OCI-LY7 (cell line): Measurements from ENCODE around the gene DPEP2NB. TPM values are rescaled to one million over a fixed set of nuclear protein-coding genes. Genes with fewer than 3 reads are reported as not detected.
A peak's percentile ranks its signal among the peaks of the same experiment; 100 is the strongest.

Source experiments
- BruUV-seq: library from RNA; stranded (reverse); fragments of 400-500 nt; replicated peaks from 2 replicates; lab custom pipeline; 2021; lab: Mats Ljungman, UMichigan
- CTCF ChIA-PET: fragments of 300-600 bp; sonication (Branson Sonifier 250); formaldehyde crosslinking; loops from one replicate; lab custom pipeline; 2022; ENCODE audit warnings: antibody characterized with exemption; ENCODE audit not compliant: unreplicated experiment; lab: Charles Lee
- POLR2A ChIA-PET: fragments of 300-600 bp; sonication (Branson Sonifier 250); formaldehyde crosslinking; loops from one replicate; lab custom pipeline; 2022; ENCODE audit warnings: antibody characterized with exemption; lab: Charles Lee
- DNase-seq: peaks from one replicate; pipeline ENCODE4 v3.0.0-alpha.2; 2015; ENCODE audit warnings: low spot score
- H2AFZ ChIP-seq: fragments of 200-600 bp; sonication (generic), shearing (Covaris generic); 2 replicates; pipeline ENCODE4 v1.6.1; 2014; ENCODE audit warnings: mild to moderate bottlenecking, antibody characterized with exemption, low read length, moderate library complexity
- H3K27ac ChIP-seq: fragments of 200-600 bp; sonication (generic); 2 replicates; pipeline ENCODE4 v1.5.1; 2014; ENCODE audit warnings: mixed run types, low read depth, mild to moderate bottlenecking, moderate library complexity, low read length, inconsistent platforms; ENCODE audit not compliant: poor library complexity, severe bottlenecking
- H3K36me3 ChIP-seq: fragments of 200-600 bp; sonication (generic); 2 replicates; pipeline ENCODE4 v1.6.1; 2014; ENCODE audit warnings: mild to moderate bottlenecking, antibody characterized with exemption, low read length, moderate library complexity, mixed read lengths; ENCODE audit not compliant: insufficient read depth
- H3K4me1 ChIP-seq: fragments of 200-600 bp; sonication (generic); 2 replicates; pipeline ENCODE4 v1.5.1; 2014; ENCODE audit warnings: mild to moderate bottlenecking, low read length; ENCODE audit not compliant: insufficient read depth, poor library complexity, severe bottlenecking
- H3K4me2 ChIP-seq: fragments of 200-600 bp; sonication (generic); 2 replicates; pipeline ENCODE4 v1.6.1; 2014; ENCODE audit warnings: mild to moderate bottlenecking, low read length
- H3K4me3 ChIP-seq: fragments of 200-600 bp; sonication (generic); 2 replicates; pipeline ENCODE4 v1.5.1; 2014; ENCODE audit warnings: mild to moderate bottlenecking, low read depth, low read length; ENCODE audit not compliant: poor library complexity, severe bottlenecking
- H3K79me2 ChIP-seq: fragments of 200-600 bp; sonication (generic); 2 replicates; pipeline ENCODE4 v1.6.1; 2016; ENCODE audit warnings: low read depth, mild to moderate bottlenecking, low read length, moderate library complexity, mixed read lengths; ENCODE audit not compliant: insufficient read depth
- H3K9me2 ChIP-seq: fragments of 200-600 bp; sonication (generic); 2 replicates; pipeline ENCODE4 v1.6.1; 2016; ENCODE audit warnings: mild to moderate bottlenecking, low read length, mixed read lengths; ENCODE audit not compliant: insufficient read depth
- H3K9me3 ChIP-seq: fragments of 200-600 bp; sonication (generic); 2 replicates; pipeline ENCODE4 v1.6.1; 2014; ENCODE audit warnings: mild to moderate bottlenecking, mixed run types, low read length, mixed read lengths
- H4K20me1 ChIP-seq: fragments of 200-600 bp; sonication (generic); 2 replicates; pipeline ENCODE4 v1.6.1; 2014; ENCODE audit warnings: mild to moderate bottlenecking, antibody characterized with exemption, low read length, moderate library complexity, mixed read lengths; ENCODE audit not compliant: insufficient read depth
- EZH2phosphoT487 ChIP-seq: fragments of 200-600 bp; sonication (generic); IDR thresholded peaks from 2 replicates; pipeline ENCODE4 v1.6.1; 2018; ENCODE audit warnings: low read depth, borderline replicate concordance, mild to moderate bottlenecking, mixed run types, antibody characterized with exemption, low read length, moderate library complexity, mixed read lengths
- intact Hi-C: fragments of 100-400 bp; cut with micrococcal nuclease; formaldehyde crosslinking; loops from one replicate; pipeline ENCODE4 v1.10.0; 2022; ENCODE audit not compliant: unreplicated experiment
- total RNA-seq, 2 experiments: library from RNA; depleted of rRNA in 1 of 2; stranded (reverse); fragments of >200 nt in 1 of 2; shearing (Covaris generic) in 1 of 2; gene quantifications; 2 replicates each; pipeline ENCODE4 v1.2.3, GENCODE V29; 2014 to 2022
- TF ChIP-seq, protein P1 (sequence below): fragments of 200-600 bp; sonication (generic); conservative IDR thresholded peaks from 2 replicates; pipeline ENCODE4 v1.5.1; 2014; ENCODE audit warnings: mild to moderate bottlenecking, antibody characterized with exemption, low read length, moderate library complexity, mixed read lengths

Gene DPEP2NB
- total RNA-seq, 2 experiments from 2014 or later = not detected

DNA sequence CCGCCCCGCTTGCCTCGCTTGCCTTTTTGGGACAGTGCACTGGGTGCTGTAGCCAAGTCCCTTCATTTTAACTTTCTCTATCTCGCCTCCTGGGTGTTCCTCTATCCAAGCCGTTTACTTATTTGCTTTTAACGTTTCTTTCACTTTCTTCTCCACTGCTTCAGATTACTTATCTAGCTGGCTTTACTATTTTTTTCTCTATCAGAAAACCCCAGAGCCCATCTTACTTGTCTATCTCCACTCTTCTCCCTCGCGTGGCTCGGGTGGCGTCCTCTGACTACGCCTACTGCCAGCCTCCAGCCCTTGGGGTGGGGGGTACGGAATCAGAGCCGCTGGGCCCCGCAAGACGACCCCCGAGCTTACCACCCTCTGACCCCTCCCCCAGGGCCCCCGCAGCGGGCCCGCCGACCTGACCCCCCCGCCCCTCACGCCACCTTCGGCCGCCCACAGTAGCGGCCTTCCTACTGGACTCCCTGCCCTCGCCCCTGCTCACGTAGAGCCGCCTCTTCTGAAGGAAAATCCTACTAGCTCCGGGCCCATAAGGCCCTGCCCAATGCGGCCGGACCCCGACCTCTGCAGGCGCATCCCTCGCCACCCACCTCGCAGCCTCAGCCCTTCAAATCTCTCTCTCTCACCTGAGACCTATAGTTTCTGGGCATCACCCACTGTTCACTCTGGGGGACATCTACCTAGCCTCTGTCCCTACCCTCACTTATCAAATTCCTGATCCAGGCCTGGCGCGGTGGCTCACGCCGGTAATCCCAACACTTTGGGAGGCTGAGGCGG is 46.3 kb downstream of the DPEP2NB start:
- H2AFZ ChIP-seq = peak overlapping the region; percentile 85; the same call in 1 of the 2 replicates
- BruUV-seq = no TSS peak
- ChIA-PET CTCF (no interaction called here), POLR2A (interaction anchor here (0.9 kb wide), 1 partner anchor 53 kb away, joined by 3 read pairs; the partner anchor contains the start of genes DDX28 and DUS2)
- H3K9me2 ChIP-seq = no peaks in the 10 kb centered on the region
- TF ChIP-seq, protein P1, sequence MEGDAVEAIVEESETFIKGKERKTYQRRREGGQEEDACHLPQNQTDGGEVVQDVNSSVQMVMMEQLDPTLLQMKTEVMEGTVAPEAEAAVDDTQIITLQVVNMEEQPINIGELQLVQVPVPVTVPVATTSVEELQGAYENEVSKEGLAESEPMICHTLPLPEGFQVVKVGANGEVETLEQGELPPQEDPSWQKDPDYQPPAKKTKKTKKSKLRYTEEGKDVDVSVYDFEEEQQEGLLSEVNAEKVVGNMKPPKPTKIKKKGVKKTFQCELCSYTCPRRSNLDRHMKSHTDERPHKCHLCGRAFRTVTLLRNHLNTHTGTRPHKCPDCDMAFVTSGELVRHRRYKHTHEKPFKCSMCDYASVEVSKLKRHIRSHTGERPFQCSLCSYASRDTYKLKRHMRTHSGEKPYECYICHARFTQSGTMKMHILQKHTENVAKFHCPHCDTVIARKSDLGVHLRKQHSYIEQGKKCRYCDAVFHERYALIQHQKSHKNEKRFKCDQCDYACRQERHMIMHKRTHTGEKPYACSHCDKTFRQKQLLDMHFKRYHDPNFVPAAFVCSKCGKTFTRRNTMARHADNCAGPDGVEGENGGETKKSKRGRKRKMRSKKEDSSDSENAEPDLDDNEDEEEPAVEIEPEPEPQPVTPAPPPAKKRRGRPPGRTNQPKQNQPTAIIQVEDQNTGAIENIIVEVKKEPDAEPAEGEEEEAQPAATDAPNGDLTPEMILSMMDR = no peak
- no peak for TF ChIP-seq EZH2phosphoT487
- no peak overlapping the region for H3K27ac ChIP-seq
- no peaks in the 10 kb centered on the region for H4K20me1 ChIP-seq
- peak overlapping the region; percentile 84 for H3K4me2 ChIP-seq
- no peaks in the 10 kb centered on the region for H3K9me3 ChIP-seq
- no peaks in the 10 kb centered on the region for H3K79me2 ChIP-seq
- H3K4me1 ChIP-seq = peaks cover 34% of the 10 kb centered on the region
- H3K36me3 ChIP-seq = no peaks in the 10 kb centered on the region
- DNase-seq = no peak
- intact Hi-C loops = loop anchor here (2.0 kb wide), 1 partner anchor 71 kb away; no protein-coding TSS in a partner anchor
- H3K4me3 ChIP-seq = peak overlapping the region; percentile 86

DNA sequence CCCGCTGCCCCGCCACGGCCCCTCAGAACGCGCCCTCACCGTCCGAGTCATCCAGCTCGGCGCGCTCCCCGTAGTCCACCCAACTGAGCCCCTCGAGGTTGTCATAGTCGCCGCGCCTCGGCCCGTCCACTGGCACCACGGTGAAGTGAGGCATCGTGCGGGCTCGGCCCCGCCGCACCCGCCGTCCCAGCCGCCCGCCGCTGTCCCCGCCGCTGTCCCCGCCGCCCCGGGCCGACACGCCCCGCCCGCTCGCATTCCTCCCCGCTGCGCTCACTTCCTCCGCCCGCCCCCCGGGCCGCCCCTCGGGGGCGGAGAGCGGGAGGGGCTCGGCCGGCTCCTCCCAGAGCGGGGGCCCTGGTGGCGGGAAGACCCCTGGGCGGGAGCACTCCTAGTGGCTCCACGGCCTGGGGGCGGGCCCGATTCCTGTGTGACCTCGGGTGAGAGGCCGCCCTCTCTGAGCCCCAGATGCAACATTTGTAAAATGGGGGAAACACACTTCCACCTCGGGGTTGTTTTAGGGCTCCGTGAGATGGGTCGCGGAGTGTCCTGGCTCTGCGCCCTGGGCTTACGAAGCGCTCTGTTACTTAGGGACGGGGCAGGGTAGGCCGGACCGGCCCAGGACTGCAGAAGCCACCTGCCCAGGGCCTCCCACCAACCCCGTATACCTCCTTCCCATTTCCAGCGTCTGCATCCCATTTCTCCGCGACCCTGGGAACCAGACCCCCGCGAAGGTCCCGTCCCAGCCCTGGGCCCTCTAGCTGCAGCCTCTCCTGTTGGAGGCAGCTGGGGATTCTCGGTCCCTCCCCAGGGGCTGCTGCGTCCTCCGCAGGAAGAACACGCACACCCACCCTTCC is 47.1 kb downstream of the DPEP2NB start, which contains the start of gene SLC12A4:
SLC12A4 (minus strand) TSS at position 238 of the 854 bp plus-strand sequence; CDS start at position 154, 84 bp downstream.
- intact Hi-C loops = loop anchor here (1.0 to 2.0 kb wide), 2 partner anchors 25 to 72 kb away; no protein-coding TSS in a partner anchor
- Histone ChIP-seq H2AFZ (peak within 1 kb of the TSS; percentile 85), H3K27ac (no peak within 1 kb of the TSS), H3K4me3 (peak within 1 kb of the TSS; percentile 86), H3K9me2 (no peaks in the 10 kb centered on the region), H3K4me2 (peak within 1 kb of the TSS; percentile 84), H3K4me1 (peaks cover 34% of the 10 kb centered on the region), H3K36me3 (no peaks in the 10 kb centered on the region), H3K79me2 (no peaks in the 10 kb centered on the region), H3K9me3 (no peaks in the 10 kb centered on the region), H4K20me1 (no peaks in the 10 kb centered on the region)
- peak; percentile 89 for DNase-seq
- TF ChIP-seq, protein P1 = no peak
- no peak for TF ChIP-seq EZH2phosphoT487
- BruUV-seq = no TSS peak
- ChIA-PET CTCF (no interaction called here), POLR2A (no interaction called here)
